WTC11 (cell line): Measurements from ENCODE around the gene BMP6. TPM values are rescaled to one million over a fixed set of nuclear protein-coding genes. Genes with fewer than 3 reads are reported as not detected.

Experiments
- ATAC-seq: fragments of 200-7000 bp; cut with Tn5 transposase; 2 replicates; pipeline ENCODE4 v1.10.0; 2021; ENCODE audit warnings: mild to moderate bottlenecking, moderate library complexity
- CTCF ChIA-PET: fragments of 300-600 bp; sonication (Branson Sonifier 250); formaldehyde crosslinking; loops from one replicate; lab custom pipeline; 2021; ENCODE audit warnings: antibody characterized with exemption; lab: Charles Lee
- POLR2A ChIA-PET: fragments of 350-600 bp; sonication (Branson Sonifier 250); formaldehyde crosslinking; loops from one replicate; lab custom pipeline; 2021; ENCODE audit warnings: antibody characterized with exemption; lab: Charles Lee
- DNase-seq: peaks from one replicate; pipeline ENCODE4 v3.0.0; 2021; ENCODE audit warnings: low spot score
- H3K27ac Mint-ChIP-seq: 2 replicates; pipeline ENCODE4 v1.8.0; 2021; ENCODE audit warnings: mixed read lengths
- H3K27me3 Mint-ChIP-seq: 2 replicates; pipeline ENCODE4 v1.8.0; 2021; ENCODE audit warnings: low read depth, mild to moderate bottlenecking, moderate library complexity, mixed read lengths
- H3K36me3 Mint-ChIP-seq: 2 replicates; pipeline ENCODE4 v1.8.0; 2021; ENCODE audit warnings: mixed read lengths
- H3K4me1 Mint-ChIP-seq: 2 replicates; pipeline ENCODE4 v1.8.0; 2022; ENCODE audit warnings: mixed read lengths
- H3K4me3 Mint-ChIP-seq: 2 replicates; pipeline ENCODE4 v1.8.0; 2021; ENCODE audit warnings: mild to moderate bottlenecking, moderate library complexity, mixed read lengths
- H3K9me3 Mint-ChIP-seq: 2 replicates; pipeline ENCODE4 v1.8.0; 2021; ENCODE audit warnings: mixed read lengths
- ATF2 ChIP-seq: sonication (generic); formaldehyde crosslinking; IDR thresholded peaks from 2 replicates; pipeline ENCODE4 v1.8.1; 2022; ENCODE audit warnings: low read depth, missing genetic modification reagents, borderline replicate concordance
- ATF3 ChIP-seq: sonication (generic); formaldehyde crosslinking; conservative IDR thresholded peaks from 2 replicates; pipeline ENCODE4 v1.8.1; 2022; ENCODE audit warnings: mild to moderate bottlenecking, missing genetic modification reagents
- CTCF ChIP-seq: fragments of 200-600 bp; IDR thresholded peaks from 2 replicates; pipeline ENCODE4 v1.8.0; 2022; ENCODE audit warnings: antibody characterized with exemption
- E2F4 ChIP-seq: sonication (generic); formaldehyde crosslinking; IDR thresholded peaks from 2 replicates; pipeline ENCODE4 v1.8.1; 2022; ENCODE audit warnings: low read depth, mild to moderate bottlenecking, moderate library complexity, missing genetic modification reagents, borderline replicate concordance
- FOXK1 ChIP-seq: sonication (generic); formaldehyde crosslinking; IDR thresholded peaks from 2 replicates; pipeline ENCODE4 v1.8.0; 2022; ENCODE audit warnings: mild to moderate bottlenecking, moderate library complexity, missing genetic modification reagents
- FOXP1 ChIP-seq: sonication (generic); formaldehyde crosslinking; IDR thresholded peaks from 2 replicates; pipeline ENCODE4 v1.8.0; 2022; ENCODE audit warnings: missing genetic modification reagents, mild to moderate bottlenecking, moderate library complexity, borderline replicate concordance
- GRHL2 ChIP-seq: fragments of 250-450 bp; sonication (Bioruptor Pico); IDR thresholded peaks from 2 replicates; pipeline ENCODE4 v1.8.0; 2022; ENCODE audit warnings: mild to moderate bottlenecking, moderate library complexity; ENCODE audit not compliant: insufficient replicate concordance, severe bottlenecking
- HMGA2 ChIP-seq: fragments of 250-450 bp; sonication (Bioruptor Pico); IDR thresholded peaks from 2 replicates; pipeline ENCODE4 v1.4.0; 2021; ENCODE audit warnings: mild to moderate bottlenecking, moderate library complexity
- IRF1 ChIP-seq: sonication (generic); formaldehyde crosslinking; IDR thresholded peaks from 2 replicates; pipeline ENCODE4 v1.8.0; 2023; ENCODE audit warnings: missing genetic modification reagents
- KAT7 ChIP-seq: sonication (generic); formaldehyde crosslinking; IDR thresholded peaks from 2 replicates; pipeline ENCODE4 v1.8.1; 2023; ENCODE audit warnings: missing genetic modification reagents, mild to moderate bottlenecking, borderline replicate concordance
- MYBL2 ChIP-seq: sonication (generic); formaldehyde crosslinking; IDR thresholded peaks from 2 replicates; pipeline ENCODE4 v1.8.1; 2023; ENCODE audit warnings: mild to moderate bottlenecking, moderate library complexity, missing genetic modification reagents
- NR2C2 ChIP-seq: sonication (generic); formaldehyde crosslinking; IDR thresholded peaks from 2 replicates; pipeline ENCODE4 v1.8.0; 2022; ENCODE audit warnings: mild to moderate bottlenecking, missing genetic modification reagents
- NR3C1 ChIP-seq: sonication (generic); formaldehyde crosslinking; conservative IDR thresholded peaks from 2 replicates; pipeline ENCODE4 v1.8.1; 2023; ENCODE audit warnings: low read depth, mild to moderate bottlenecking, missing genetic modification reagents
- OVOL2 ChIP-seq: fragments of 250-450 bp; sonication (Bioruptor Pico); IDR thresholded peaks from 2 replicates; pipeline ENCODE4 v1.9.0; 2021; ENCODE audit warnings: mild to moderate bottlenecking, borderline replicate concordance
- PRDM15 ChIP-seq: sonication (generic); formaldehyde crosslinking; IDR thresholded peaks from 2 replicates; pipeline ENCODE4 v1.8.0; 2022; ENCODE audit warnings: missing genetic modification reagents
- TEAD1 ChIP-seq: sonication (generic); formaldehyde crosslinking; IDR thresholded peaks from 2 replicates; pipeline ENCODE4 v1.8.0; 2022; ENCODE audit warnings: mild to moderate bottlenecking, missing genetic modification reagents
- ZNF281 ChIP-seq: sonication (generic); formaldehyde crosslinking; IDR thresholded peaks from 2 replicates; pipeline ENCODE4 v1.8.0; 2023; ENCODE audit warnings: mild to moderate bottlenecking, missing genetic modification reagents
- total RNA-seq: library from RNA; stranded (reverse); gene quantifications from 3 replicates; pipeline ENCODE4 v1.2.3, GENCODE V29; 2021

The BMP6 gene
- total RNA-seq, 1 experiment from 2014 or later = 1.0 TPM

- TF ChIP-seq CTCF (no peak), GRHL2 (CRISPR knock-in tag) (no peak)
Measured at GRCh38 chr6:7918403-7918802, 192.5 kb downstream of the BMP6 start (continued).

- ChIA-PET POLR2A (no interaction called here), CTCF (no interaction called here)
- no peak for TF ChIP-seq OVOL2 (CRISPR knock-in tag)
- no peak for TF ChIP-seq E2F4
- no peak for TF ChIP-seq MYBL2 (CRISPR knock-in tag)
- Mint-ChIP-seq H3K4me1 (no peaks in the 10 kb centered on the region), H3K27me3 (no peaks in the 10 kb centered on the region), H3K4me3 (no peak overlapping the region), H3K36me3 (peaks cover 6% of the 10 kb centered on the region), H3K9me3 (peaks cover 9% of the 10 kb centered on the region), H3K27ac (no peak overlapping the region)
- DNase-seq = no peak
- no peak for ATAC-seq
Measured at GRCh38 chr6:7919871-7920270, 194.0 kb downstream of the BMP6 start.

GRCh38 chr6:7920425-7920824 is 194.5 kb downstream of the BMP6 start:
- H3K27ac Mint-ChIP-seq = no peak overlapping the region
- no peak overlapping the region for H3K4me3 Mint-ChIP-seq
- peaks cover 10% of the 10 kb centered on the region for H3K36me3 Mint-ChIP-seq
- ChIA-PET CTCF (no interaction called here), POLR2A (no interaction called here)
- peaks cover 15% of the 10 kb centered on the region for H3K9me3 Mint-ChIP-seq
- no peaks in the 10 kb centered on the region for H3K4me1 Mint-ChIP-seq
- DNase-seq (no peak), ATAC-seq (no peak)
- H3K27me3 Mint-ChIP-seq = no peaks in the 10 kb centered on the region
- TF ChIP-seq IRF1 (CRISPR knock-in tag) (no peak), ZNF281 (no peak), FOXK1 (CRISPR knock-in tag) (no peak), HMGA2 (CRISPR knock-in tag) (no peak), NR2C2 (no peak), KAT7 (no peak), PRDM15 (CRISPR knock-in tag) (no peak), TEAD1 (CRISPR knock-in tag) (no peak), OVOL2 (CRISPR knock-in tag) (no peak), NR3C1 (CRISPR knock-in tag) (no peak), ATF3 (no peak), ATF2 (CRISPR knock-in tag) (no peak), FOXP1 (CRISPR knock-in tag) (no peak)
